ENCODE results near the gene ABCA2. TPM values are rescaled to one million over a fixed set of nuclear protein-coding genes. Genes with fewer than 3 reads are reported as not detected.

Gene ABCA2, protein sequence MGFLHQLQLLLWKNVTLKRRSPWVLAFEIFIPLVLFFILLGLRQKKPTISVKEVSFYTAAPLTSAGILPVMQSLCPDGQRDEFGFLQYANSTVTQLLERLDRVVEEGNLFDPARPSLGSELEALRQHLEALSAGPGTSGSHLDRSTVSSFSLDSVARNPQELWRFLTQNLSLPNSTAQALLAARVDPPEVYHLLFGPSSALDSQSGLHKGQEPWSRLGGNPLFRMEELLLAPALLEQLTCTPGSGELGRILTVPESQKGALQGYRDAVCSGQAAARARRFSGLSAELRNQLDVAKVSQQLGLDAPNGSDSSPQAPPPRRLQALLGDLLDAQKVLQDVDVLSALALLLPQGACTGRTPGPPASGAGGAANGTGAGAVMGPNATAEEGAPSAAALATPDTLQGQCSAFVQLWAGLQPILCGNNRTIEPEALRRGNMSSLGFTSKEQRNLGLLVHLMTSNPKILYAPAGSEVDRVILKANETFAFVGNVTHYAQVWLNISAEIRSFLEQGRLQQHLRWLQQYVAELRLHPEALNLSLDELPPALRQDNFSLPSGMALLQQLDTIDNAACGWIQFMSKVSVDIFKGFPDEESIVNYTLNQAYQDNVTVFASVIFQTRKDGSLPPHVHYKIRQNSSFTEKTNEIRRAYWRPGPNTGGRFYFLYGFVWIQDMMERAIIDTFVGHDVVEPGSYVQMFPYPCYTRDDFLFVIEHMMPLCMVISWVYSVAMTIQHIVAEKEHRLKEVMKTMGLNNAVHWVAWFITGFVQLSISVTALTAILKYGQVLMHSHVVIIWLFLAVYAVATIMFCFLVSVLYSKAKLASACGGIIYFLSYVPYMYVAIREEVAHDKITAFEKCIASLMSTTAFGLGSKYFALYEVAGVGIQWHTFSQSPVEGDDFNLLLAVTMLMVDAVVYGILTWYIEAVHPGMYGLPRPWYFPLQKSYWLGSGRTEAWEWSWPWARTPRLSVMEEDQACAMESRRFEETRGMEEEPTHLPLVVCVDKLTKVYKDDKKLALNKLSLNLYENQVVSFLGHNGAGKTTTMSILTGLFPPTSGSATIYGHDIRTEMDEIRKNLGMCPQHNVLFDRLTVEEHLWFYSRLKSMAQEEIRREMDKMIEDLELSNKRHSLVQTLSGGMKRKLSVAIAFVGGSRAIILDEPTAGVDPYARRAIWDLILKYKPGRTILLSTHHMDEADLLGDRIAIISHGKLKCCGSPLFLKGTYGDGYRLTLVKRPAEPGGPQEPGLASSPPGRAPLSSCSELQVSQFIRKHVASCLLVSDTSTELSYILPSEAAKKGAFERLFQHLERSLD (N-terminal part only)
- total RNA-seq: 102 TPM

DNA sequence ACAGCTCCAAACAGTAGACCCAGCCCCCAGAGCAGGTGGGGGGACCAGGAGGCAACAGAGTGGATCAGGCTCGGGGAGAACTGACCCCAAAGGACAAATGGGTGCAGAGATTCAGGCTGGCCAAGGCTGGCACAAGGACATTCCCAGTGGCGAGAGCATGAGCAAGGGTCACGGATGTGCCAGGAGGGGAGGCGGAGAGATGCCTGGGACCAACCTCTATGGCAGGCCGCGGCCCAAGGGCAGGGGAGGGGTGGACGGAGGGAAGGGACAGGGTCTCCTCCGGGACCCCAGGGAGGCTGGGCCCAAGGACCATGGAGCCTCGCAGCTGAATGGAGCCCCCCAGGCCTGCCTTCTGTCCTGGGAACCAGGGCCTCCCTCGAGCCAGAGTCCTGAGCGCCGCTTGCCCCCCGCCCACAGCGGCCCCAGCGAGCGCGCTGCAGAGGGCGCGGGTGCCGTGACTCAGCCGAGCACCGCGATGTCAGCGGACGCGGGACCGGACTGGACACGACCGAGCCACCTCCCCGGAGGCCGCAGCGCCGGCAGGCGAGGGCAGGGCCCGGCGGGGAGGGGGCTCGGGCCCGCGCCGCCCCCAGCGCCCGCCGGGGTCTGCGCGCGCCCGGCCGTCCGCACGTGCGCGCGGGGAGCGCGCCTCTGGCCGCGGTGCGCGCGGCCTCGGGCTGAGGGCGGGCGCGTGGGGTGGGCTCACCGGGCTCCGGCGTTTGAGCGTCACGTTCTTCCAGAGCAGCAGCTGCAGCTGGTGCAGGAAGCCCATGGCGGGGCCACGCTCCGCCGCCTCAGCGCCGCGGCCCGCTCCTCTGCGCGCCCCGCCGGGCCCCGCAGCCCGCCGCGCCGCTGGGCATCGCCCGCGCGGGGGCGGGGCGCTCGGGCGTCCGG lies at the start of gene ABCA2:
ABCA2 (minus strand) TSS at position 869 of the 894 bp plus-strand sequence; CDS start at position 772, 97 bp downstream.
- no peak for DNase-seq (ENCODE audit: low spot score in 2 of 2)
- H3K4me1 ChIP-seq: peaks cover 17% of the 10 kb centered on the region in 2 donors
- intact Hi-C loops (cut with DNase I): loop anchor here (1.0 to 2.0 kb wide), 4 partner anchors 35 to 237 kb away; partner anchors contain the start of genes PAXX, PHPT1 and TMEM141
- H3K4me3 ChIP-seq: peak within 1 kb of the TSS; percentile 71 to 94
- peak within 1 kb of the TSS; percentile 53 to 62 for H3K27ac ChIP-seq
- no peaks in the 10 kb centered on the region for H3K27me3 ChIP-seq
- H3K36me3 ChIP-seq: no peaks in the 10 kb centered on the region
- no peak for TF ChIP-seq CTCF (IDR thresholded peaks at IDR 0.05)
- H3K9me3 ChIP-seq: no peaks in the 10 kb centered on the region

- no peak for TF ChIP-seq CTCF (IDR thresholded peaks at IDR 0.05)
- intact Hi-C loops (cut with DNase I): no loop called here
- no peaks in the 10 kb centered on the region for H3K9me3 ChIP-seq
- peak within 1 kb of the TSS; percentile 53 to 79 for H3K4me3 ChIP-seq
- no peaks in the 10 kb centered on the region for H3K27me3 ChIP-seq
- peaks cover 5 to 10% of the 10 kb centered on the region in 2 donors for H3K4me1 ChIP-seq
- peak in 1 of 2 donors; percentile 82 for DNase-seq (ENCODE audit: low spot score in 2 of 2)
- peak within 1 kb of the TSS; percentile 9 to 12 for H3K27ac ChIP-seq
- peaks cover 8 to 10% of the 10 kb centered on the region in 2 donors for H3K36me3 ChIP-seq
Observed at GRCh38 chr9:137077010-137077747, 49.1 kb upstream of the ABCA2 start, which contains the start of gene UAP1L1. UAP1L1 (plus strand) TSS chr9:137077517; CDS start chr9:137077533, 16 bp downstream.

- DNase-seq (ENCODE audit: low spot score in 2 of 2): no peak
- peak overlapping the region; percentile 53 to 79 for H3K4me3 ChIP-seq
- no peak for TF ChIP-seq CTCF (IDR thresholded peaks at IDR 0.05)
- H3K4me1 ChIP-seq: peaks cover 5 to 10% of the 10 kb centered on the region in 2 donors
- peaks cover 8 to 10% of the 10 kb centered on the region in 2 donors for H3K36me3 ChIP-seq
- H3K27me3 ChIP-seq: no peaks in the 10 kb centered on the region
- intact Hi-C loops (cut with DNase I): no loop called here
- no peaks in the 10 kb centered on the region for H3K9me3 ChIP-seq
- H3K27ac ChIP-seq: peak overlapping the region; percentile 9 to 12
Observed at GRCh38 chr9:137076636-137077009, 48.6 kb upstream of the ABCA2 start.

GRCh38 chr9:137075275-137075775 lies 47.3 kb upstream of the ABCA2 start:
- Histone ChIP-seq H3K4me3 (no peak overlapping the region), H3K36me3 (peaks cover 3 to 8% of the 10 kb centered on the region in 2 donors), H3K4me1 (peaks cover 5 to 16% of the 10 kb centered on the region in 2 donors), H3K9me3 (no peaks in the 10 kb centered on the region), H3K27me3 (no peaks in the 10 kb centered on the region), H3K27ac (no peak overlapping the region)
- intact Hi-C loops (cut with DNase I): no loop called here
- no peak for TF ChIP-seq CTCF (IDR thresholded peaks at IDR 0.05)
- no peak for DNase-seq (ENCODE audit: low spot score in 2 of 2)

All from ascending aorta (tissue), 2 donors.